HG03378 (cell line): ENCODE data around the gene EVC.

Experiments used
- ATAC-seq: cut with Tn5 transposase; IDR thresholded peaks from one replicate; pipeline ENCODE4 v1.9.1; 2021; ENCODE audit warnings: mild to moderate bottlenecking, moderate library complexity; ENCODE audit not compliant: unreplicated experiment

EVC gene

DNA sequence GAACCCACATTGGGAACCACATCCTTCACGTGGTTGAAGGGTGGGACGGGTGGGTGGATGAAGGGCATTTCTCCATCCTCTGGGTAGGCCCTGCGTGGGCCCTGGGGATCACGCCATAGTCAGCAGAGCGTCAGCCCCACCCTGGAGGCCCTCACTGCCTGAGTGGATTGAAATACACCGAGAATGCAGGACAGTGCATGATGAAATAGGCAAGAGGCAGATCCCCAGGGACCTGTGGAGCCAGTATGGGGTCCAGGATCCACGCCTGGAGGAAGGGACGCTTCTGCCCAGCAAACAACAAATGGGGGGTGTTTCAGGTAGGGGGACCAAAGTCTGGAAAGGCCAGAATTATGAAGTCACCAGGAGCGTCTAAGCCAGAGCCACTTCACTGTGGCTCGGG lies 19.4 kb downstream of the EVC start:
- ATAC-seq, result no peak

DNA sequence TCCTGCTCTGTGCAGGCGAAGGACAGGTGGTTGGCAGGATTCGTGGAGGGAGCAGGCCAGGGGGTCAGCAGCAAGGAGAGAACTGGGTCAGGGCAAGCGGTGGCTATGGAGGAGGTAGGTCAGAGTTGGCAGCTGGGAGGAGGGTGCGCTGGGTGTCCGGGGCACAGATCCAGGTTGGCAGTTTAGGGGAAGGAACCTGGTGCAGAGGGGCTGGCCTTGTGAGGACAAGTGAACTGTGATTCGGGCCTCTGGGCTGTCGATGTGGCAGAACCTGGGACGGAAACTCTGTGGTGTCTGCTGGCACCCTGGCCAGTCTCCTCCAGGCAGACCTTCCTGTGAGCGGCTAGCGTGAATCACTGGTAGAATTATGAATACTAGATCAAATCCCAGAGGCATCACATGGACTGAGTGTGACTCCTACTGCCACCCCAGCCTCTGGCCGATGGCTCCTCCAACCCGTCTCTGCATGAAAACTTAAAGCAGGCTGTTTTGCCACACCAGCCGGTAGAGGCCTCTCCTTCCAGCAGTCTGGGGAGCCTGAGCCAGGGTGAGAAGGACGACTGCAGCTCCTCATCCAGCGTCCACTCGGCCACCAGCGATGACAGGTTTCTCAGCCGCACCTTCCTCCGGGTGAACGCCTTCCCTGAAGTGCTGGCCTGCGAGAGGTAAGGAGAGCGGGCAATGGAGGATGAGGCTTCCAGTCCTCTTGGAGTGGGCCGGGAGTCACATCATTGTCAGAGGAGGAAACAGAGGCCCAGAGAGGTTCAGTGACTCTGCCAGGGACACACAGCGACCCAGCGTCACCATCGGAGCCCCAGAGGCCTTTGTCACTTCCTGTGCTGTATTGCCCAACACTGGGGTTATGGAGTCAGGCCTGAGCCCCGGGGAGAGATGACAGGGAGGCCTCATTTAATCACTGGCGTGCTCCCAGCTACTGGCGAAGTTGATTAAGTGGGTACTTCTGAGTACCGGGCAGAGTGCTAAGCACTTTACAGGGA lies 20.3 kb downstream of the EVC start:
- no peak for ATAC-seq

DNA sequence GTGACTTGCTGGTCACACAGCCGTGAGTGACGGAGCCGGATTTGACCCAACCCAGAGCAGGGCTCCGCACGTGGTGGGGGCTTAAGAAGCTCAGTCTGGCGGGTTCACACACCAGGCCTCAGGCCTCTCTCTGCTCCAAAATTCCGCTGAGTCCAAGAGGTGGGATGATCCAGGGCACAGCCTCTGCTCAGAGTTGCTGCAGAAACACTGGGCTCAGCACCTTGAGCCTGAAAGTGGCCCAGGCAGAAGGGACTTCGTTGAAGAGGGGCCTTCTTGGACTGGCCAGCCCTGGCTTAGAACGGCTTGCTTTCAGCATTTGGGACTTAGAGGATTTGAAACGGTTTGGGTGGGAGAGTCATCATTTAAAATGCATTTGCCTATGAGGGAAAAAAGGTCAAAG lies 21.2 kb downstream of the EVC start:
- no peak for ATAC-seq

- ATAC-seq, result no peak
Observed at GRCh38 chr4:5734853-5735252, 23.9 kb downstream of the EVC start.

GRCh38 chr4:5735463-5735862 lies 24.5 kb downstream of the EVC start:
- ATAC-seq, result no peak

DNA sequence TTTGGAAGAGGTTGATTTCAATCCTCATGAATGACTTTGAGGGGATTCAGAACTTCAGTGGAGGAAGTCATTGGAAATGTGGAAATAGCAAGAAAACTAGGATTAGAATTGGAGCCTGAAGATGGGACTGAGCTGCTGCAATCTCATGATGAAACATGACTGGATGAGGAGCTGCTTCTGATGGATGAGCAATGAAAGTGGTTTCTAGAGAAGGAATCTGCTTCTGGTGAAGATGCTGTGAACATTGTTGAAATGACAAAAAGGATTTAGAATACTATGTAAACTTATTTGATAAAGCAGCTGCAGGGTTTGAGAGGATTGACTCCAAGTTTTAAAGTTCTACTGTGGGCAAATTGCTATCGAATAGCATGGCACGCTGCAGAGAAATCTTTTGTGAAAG lies 27.1 kb downstream of the EVC start:
- no peak for ATAC-seq

DNA sequence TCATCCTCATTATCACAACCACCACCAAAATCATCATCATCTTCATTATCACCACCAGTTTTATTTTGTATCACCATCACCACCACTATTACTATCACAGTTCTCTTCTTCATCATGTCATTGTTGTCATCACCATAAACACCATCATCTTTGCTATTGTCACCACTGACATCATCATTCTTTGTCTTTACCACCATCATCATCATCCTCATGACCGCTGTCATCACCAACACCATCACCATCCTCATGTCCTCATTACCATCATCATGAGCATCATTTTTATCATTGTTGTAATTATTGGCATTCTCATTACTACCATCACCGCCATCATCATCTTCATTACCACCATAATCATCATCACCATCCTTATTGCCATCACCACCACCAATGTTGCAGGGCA lies 31.4 kb downstream of the EVC start:
- no peak for ATAC-seq

DNA sequence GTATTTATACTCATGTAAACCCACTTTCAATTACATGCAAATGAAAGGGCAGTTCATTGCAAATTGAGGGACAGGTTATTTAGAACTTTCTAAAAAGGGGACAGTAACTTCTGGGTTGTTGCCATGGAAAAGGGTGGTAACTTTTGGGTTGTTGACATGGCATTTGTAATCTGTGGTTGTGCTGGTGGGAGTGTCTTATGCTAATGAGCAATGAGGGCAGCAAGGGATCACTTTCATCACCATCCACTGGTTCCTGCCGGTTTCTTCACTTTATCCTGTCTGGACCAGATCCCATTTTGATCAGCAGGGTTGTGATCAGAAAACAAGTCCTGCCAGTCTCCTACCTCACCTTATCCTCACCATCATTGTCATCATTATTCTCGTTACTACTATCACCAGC lies 32.0 kb downstream of the EVC start:
- ATAC-seq, result no peak

GRCh38 chr4:5746250-5746649 lies 35.2 kb downstream of the EVC start:
- ATAC-seq, result no peak

DNA sequence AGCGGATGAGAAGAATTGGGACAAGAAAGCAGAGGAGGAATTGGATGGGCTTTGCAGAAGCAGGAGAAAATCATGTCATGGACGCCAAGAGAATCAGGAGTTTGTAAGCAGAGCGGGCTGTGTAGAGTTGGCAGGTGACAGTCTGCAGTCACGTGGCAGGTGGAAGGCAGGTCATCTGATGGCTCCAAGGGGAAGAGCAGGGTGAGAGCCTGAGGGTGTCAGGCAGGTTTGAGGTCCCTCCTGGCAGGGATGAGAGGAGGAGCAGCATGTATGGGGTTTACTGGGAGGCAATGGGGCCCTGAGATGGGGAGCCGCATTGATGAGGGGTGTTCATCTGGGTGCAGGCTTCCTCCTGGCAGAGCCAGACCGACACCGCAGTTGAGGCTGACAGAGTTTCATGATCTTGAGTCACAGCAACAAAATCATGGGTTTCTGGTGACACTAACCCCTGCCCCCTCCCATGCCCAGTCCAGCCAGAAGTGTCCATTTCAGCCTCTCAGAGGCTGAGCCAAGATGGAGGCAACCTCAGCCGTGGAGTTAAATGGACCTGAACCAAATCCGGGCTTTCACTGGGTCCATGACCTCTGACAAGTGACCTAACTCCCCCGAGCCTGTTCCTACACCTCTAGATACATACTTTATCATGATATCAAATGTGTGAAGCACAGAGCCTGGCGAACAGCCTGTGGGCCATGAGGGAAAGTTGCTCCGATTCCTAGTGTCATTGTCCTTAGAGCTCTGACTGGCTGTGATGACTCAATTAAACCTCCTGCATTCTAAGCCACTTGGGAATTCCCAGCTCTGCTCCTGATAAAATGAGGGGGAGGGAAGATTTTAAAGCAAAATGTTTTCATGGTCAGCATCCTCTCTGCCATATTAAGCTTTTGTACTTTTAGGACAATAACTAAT lies 36.1 kb downstream of the EVC start:
- no peak for ATAC-seq

DNA sequence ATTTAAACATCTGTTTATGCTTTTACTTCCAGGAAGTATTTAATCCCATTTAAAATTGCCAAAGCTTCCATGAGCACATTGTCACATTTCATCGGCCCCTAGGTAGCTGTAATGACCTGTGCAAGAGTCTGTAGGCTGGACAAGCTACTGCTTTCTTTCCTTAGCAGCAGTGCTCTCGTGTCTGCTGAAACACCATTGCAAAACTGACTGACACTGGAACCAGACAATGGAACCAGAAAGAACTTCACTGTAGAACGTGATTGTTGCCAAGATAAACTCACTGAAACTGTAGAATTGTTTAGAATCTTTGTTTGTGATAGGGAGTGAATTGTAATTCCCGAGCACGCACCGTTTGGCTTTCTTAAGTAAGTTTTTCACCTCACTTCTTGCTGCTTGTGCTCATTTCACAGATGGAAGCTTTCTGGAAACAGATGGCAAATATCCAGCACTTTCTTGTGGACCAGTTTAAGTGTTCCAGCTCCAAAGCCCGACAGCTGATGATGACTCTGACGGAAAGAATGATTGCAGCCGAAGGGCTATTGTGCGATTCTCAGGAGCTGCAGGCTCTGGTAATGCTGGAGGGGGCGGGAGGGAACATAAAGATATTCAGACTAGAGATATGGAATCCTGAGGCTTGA lies 36.9 kb downstream of the EVC start:
- ATAC-seq, result no peak

- ATAC-seq, result no peak
Observed at GRCh38 chr4:5749568-5749967, 38.6 kb downstream of the EVC start.

DNA sequence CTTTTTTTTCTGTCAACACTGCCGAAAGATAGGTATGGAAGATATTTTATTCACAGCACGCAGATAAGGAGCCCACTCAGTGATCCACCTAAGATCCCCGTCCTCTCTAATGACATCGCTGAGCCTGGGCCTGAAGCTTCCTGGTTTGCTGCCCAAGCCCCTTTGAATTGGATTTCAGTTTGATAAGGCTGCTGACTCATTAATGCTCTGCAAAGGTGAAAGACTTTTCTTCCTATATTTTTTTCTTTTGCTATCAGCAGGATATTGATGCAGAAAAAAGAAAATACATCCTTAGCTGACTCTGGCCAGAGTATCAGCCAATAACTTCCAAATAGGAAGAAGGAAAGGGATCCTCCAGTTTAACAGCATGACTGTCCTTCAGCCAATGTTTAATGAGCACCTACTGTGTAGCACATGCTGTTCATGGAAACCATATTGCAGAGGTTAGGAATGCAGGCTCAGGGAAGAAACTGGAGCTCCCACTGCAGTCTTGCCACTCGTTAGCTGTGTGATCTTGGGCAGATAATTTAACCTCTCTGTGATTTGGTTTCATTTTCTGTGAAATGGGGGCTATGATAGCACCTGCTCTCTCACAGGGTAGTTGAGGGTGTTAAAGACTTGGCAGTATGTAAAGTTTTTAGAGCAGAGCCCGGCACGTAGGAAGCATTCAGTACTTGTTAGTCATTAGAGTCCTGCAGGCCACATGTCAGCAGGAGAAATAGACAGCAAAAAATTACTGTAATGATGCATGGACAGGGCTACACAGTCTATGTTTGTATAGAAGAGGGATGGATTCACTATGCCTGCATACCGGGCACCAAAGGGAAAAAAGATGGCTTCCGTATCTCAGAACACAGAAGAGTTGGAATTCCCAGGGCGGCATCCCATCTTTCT lies 39.3 kb downstream of the EVC start:
- no peak for ATAC-seq

- no peak for ATAC-seq
Observed at GRCh38 chr4:5750946-5751665, 40.1 kb downstream of the EVC start.

DNA sequence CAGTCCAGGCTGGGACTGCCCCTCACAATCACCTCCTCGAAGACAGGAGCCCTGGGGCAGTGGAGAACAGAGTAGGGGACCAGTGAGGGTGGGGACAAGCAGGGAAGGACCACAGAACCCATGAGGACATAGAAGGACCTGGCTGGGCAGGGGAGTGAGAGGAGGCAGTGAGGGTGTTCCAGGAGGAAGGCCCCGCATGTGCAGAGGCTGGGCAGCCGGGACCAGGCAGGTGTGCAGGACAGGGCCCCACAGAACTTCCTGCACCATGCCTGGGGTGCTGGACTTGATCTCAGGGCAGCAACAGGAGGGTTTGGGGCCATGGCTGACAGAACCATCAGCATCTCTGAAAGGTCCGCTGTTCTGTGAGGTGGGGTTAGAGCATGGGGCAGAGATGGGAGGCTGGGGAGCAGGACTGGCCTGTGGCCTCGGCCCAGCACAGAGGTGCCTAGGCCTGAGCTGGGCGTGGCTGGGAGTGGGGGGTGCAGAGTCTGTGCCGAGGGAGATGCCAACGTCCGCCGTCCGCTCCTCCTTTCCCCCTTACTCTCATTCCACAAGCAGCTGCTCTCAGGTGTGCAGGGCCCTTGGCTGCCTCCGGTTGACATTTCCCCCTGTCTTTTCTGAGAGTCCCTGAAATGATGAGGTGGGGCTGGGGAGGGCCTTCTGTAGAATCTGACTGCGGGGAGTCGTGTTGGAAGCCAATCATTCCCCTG lies 40.8 kb downstream of the EVC start:
- no peak for ATAC-seq

DNA sequence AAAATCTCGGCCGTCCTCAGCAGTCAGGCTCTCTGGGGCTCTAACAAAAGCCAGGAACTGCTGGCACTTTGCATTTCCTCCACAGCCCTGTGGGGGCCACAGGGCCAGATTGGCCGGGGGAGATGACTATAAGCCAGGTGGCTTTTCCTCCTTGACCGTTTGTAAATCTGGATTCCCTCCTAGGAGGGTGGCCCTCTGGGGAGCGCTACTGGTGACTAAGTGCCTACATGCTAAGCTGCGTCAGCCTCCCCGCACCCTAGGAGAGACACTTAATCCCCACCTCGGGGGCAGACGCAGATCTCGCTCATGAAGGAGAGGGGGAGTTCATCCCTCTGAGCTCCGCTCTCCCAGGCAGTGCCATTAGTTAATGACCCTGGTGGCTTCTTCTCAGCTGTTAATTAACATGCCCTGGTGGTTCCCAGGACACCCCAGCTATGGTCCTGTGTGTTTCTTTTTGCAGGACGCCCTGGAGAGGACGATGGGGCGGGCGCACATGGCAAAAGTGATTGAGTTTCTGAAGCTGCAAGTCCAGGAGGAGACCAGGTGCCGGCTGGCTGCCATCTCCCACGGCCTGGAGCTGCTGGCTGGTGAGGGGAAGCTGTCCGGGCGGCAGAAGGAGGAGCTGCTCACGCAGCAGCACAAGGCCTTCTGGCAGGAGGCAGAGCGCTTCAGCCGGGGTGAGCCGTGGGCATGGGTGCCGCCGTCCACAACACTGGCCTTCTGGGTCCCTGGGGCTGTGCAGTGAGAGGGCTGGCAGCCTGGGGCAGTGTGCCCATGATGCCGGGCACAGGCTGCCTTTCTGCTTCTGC lies 41.6 kb downstream of the EVC start:
- ATAC-seq, result no peak

- no peak for ATAC-seq
Observed at GRCh38 chr4:5753366-5753765, 42.4 kb downstream of the EVC start.
